DMS153 treated with DMSO at 0.1 percent for 48 hours (cell line): ENCODE data around the gene ANGEL1.

ENCODE experiments used
- DNase-seq: peaks from one replicate; lab custom pipeline; 2025; ENCODE audit not compliant: unreplicated experiment; lab: John Stamatoyannopoulos, UW

ANGEL1 gene, protein sequence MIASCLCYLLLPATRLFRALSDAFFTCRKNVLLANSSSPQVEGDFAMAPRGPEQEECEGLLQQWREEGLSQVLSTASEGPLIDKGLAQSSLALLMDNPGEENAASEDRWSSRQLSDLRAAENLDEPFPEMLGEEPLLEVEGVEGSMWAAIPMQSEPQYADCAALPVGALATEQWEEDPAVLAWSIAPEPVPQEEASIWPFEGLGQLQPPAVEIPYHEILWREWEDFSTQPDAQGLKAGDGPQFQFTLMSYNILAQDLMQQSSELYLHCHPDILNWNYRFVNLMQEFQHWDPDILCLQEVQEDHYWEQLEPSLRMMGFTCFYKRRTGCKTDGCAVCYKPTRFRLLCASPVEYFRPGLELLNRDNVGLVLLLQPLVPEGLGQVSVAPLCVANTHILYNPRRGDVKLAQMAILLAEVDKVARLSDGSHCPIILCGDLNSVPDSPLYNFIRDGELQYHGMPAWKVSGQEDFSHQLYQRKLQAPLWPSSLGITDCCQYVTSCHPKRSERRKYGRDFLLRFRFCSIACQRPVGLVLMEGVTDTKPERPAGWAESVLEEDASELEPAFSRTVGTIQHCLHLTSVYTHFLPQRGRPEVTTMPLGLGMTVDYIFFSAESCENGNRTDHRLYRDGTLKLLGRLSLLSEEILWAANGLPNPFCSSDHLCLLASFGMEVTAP

DNA sequence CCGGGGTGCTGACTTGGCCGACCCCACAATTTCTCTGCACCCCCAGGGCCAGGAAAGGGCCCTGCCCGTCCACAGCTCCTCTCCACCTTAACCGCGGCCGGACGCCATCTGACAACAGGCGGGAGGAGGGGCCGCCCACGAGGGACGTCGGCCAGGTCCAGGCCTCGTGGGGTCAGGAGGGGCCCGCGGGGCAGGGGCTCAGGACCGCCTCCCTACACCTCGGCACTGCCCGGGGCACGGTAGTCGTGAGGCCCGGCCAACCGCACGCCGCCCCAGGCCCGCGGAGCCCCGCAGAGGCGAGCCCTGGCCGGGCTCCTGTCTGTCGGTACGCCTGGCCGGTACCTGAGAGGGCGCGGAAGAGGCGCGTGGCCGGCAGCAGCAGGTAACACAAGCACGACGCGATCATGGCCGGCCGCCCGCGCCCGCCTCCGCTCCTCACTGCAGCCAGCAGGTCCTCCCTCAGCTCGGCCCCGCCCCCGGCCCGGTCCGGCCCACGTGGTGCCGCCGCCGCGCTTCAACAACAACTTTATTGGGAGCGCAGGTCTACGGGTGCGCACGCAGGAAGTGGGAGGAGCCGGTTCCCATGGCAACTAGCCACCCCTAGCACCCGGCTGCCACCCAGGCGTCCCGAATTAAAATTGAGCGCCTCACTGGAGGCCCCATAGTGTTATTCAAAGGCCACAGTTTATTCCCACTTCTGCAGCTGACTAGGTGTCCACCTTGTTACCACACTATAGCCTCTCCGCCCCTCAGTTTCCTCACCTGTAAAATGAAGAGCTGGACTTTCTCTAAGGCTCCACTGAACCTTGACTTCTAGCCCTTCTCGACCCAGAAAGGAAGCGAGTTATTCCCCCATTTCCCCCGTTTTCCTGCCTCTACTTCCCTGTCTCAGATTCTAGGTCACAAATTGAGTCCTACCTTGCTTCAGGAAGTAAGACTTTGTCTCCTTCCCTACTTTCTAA is at the start of gene ANGEL1:
ANGEL1 (minus strand) TSS at position 461 of the 962 bp plus-strand sequence; CDS start at position 406, 55 bp downstream.
- peak; percentile 89 for DNase-seq

DNA sequence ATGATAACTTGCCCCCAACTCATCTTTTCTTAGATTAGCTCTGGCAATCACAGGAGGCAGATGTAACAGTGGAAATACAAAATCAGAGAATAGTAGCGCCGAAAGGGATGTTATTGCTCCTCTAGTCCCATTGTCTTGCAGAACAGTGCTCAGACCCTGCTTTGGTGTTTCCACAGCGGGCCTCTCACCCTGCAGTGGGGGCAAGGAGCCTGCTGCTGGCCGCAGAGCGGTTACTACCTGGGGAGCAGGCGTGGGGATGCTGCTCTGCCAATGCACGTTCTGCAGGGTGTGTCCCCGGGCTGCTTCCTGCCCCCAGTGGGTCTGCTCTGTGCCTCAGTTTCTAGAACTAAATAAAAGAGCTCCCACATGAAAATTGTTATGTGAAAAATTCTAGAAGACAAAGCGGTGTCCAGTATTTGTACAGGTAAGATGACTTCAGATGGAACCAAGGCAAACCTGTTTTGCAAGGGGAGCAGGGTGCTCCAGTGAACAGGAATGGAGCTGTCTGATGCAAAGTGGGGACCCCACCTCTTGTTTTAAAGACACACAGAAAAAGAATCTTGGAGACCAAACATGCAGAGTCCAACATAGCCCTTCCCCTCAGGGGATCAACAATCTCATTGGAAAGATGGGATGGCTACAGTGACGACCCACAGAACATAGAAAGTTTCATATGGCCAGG is 49.0 kb upstream of the ANGEL1 start:
- no peak for DNase-seq

DNA sequence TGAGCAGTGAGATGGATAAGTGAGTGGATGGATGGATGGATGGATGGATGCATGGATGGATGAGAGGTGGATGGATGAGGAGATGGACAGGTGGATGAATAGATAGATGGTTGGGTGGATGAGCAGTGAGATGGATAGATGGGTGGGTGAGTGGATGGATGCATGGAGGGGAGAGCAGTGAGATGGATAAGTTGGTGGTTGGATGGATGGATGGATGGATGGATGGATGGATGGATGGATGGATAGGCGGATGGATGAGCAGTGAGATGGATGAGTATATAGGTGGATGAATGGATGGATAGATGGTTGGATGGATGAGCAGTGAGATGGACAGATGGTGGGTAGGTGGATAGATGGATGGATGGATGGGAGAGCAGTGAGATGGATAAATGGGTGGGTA is 44.1 kb upstream of the ANGEL1 start:
- DNase-seq: no peak

DNA sequence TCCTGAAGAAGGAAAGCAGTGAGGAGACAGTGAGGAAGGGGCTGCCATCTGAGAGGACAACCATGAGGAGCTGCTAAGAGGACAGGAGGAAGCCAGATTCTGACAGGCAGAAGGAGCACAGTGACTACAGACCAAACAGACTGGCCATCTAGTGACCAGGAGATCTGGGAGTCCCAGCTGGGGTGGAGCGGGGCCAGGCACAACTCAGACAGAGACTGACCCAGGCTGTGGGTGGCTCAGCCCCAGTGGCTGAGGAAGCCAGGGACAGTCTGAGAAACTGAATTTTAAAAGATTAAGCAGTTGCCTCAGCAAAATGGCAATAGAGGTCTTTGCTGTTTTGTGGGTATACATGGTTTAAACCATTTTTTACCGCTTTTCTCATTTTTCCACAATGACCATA is 42.4 kb upstream of the ANGEL1 start:
- DNase-seq: no peak

DNA sequence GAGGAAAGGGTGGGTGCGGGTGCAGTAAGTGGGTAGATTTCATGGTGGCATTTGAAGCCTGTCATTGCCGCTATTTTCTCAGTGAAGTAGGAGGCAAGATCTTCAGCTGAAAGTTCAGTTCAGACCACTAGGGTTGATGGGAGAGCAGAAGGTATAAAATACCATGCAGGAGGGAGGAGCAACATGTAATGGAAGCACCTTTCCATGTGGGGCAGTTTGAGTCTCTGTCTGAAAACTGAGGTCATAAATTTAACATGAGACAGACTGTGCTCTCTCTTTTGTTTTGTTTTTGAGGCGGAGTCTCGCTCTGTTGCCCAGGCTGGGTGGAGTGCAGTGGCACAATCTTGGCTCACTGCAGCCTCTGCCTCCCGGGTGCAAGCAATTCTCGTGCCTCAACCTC is 36.2 kb upstream of the ANGEL1 start:
- no peak for DNase-seq

DNA sequence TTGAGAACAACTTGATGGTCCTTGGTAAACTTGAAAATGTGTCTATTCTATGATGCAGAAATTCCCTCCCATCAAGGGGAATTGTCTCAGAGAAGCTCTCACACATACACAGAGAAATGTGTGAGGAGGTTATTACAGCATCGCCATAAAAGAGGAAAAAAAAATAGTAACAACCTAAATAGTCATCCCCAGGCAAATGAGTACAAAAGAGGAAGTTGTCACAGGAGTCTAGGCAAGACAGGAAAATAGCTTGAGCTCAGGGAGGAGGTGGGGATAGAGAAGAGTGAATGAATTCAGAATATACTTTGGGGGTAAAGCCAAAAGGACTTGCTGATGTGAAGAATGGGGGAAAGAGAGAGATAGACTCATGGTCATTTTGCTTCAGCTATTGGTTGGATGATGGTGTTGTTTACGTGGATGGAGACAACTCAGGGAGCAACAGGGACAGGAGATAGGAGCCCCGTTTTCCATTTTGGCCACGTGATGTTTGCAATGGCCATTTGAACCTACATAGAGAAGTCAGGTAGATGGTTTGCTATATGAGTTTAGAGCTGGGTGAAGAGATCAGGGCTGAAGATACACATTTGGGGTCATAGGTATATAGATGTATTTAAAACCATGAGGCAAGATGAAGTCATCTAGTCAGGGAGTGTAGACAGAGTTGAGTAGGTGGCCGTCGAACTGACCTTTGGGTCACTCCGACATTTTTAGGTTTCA is 33.8 kb upstream of the ANGEL1 start:
- no peak for DNase-seq

DNA sequence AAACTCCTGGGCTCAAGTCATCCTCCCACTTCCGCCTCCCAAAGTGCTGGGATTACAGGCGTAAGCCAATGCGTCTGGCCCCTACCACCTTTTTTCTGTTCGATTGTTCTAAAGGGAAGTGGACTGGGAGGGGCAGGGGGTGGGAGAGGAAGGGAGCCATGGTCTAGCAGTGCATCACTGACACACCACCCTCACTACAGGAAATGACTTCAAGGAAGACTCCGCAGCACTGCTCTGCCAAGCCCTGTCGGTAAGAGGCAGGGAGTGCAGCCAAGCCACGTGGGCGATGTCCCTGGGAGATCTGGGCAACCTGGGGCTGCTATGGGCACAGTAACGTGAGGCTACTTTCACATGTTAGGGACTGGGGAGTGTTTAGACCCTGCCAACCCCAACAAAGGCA is 31.5 kb upstream of the ANGEL1 start:
- DNase-seq: no peak

DNA sequence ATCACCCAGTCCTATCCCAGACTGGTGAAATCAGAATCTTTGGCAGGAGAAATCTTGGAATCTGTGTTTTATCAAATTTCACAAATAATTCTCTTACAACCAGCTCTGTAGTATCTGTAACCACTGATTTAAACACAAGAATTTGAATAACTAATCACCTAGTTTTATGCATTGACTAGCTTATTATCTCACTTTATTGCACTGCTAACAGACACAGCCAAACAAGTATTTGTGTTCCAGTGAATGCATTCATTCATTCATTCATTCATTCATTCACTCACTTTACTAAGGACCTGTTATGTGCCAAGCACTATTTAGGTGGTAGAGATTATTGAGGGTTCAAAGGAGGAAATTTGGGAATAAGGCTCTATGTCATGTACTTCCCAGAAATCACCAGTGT is 29.7 kb upstream of the ANGEL1 start:
- no peak for DNase-seq

DNA sequence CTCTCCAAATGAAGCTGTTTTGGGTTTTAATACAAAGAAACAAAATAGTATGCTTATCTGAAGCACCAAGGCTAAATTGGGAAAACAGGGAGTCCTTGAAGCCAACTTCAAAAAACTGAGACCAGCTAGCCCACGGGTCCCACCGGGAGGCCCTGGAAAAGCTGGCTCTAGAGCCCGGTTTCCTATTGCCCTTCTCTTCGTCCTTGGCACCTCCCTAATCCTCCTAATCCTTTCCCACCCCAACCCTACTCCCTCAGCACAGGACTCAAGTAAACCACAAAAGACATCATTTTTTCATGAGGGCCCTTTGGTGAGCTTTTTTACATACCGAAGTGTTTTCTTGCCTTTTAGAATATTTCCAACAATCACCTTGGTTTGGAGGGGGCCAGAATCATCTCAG is 24.8 kb upstream of the ANGEL1 start:
- no peak for DNase-seq

DNA sequence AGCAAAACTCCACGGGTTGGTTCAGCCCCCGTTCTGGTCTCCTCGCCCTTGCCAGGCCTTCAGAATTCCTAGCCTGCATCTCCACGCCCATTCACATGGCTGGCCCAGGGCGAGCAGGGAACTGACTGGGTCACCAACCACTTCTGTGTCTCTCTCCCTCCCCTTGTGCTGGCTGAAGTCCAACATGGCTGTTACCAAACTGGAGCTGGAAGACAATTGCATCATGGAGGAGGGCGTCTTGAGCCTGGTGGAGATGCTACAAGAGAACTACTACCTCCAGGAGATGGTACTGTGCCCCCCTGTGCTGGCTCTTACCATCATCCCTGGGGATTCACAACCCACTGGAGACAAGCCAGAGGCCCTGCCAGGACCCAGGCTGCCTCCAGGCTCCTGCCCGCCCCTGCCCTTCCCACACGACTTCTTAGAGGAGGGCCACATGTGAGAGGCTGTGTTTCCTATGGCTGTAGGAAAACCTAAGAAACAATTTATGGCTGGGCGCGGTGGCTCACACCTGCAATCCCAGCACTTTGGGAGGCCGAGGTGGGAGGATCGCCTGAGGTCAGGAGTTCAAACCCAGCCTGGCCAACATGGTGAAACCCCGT is 23.4 kb upstream of the ANGEL1 start:
- DNase-seq: no peak

DNA sequence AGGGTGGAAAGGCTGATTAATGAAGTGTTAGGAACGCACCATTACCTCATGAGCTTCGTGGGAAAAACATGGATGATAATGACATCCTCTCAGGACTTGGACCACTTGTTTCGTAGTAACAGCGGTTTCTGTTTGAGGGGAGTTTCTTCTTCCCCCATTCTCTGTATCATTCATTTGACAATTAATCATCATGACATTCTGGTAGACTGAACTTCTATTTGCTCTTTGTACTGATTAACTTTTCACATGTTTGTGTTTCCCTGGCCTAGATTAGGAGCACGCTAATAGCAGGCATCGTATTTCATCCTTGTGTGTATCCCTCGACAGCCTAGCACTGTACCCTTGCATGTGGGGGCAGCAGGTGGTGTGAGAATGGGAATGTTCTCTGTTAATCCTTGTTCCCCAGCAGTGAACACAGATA is 21.6 kb upstream of the ANGEL1 start:
- DNase-seq: no peak

DNA sequence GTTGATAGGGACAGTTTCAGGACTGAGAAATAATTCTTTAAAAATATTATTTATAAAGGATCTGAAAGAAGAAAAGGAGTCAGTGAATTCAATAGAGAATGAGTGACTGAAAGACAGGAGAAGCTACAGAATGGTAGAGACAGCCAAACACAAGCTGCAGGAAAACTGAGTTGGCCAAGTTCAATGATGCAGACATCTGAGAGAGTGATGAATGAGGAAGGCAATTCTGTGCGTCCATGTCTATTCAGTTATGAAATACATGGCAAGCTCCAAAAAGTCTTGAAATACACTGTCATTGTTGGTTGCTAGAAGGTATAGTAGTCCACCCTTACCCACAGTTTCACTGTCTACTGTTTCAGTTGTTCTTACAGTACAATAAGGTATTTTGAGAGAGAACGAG is 20.3 kb upstream of the ANGEL1 start:
- DNase-seq: no peak

DNA sequence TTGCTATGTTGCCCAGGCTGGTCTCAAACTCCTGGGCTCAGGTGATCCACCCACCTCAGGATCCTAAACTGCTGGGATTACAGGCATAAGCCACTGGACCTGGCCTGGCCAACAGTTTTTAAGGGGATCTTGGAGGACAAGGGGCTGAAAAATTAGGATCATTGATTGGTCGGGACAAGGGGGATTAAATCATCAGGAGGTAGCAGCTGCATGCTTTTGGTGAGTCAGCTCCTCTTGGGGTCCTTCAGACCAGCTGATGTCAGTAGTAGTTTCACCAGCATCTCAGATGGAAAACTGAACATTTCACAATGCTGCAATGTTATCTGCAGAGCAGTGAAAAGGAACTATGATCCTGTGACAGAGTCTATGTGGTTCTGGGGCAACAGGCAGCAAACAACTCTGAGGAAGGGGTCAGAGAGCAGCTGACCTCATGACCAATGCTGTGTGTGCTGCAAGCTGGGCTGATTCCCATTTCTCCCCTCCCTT is 19.9 kb upstream of the ANGEL1 start:
- DNase-seq: no peak

DNA sequence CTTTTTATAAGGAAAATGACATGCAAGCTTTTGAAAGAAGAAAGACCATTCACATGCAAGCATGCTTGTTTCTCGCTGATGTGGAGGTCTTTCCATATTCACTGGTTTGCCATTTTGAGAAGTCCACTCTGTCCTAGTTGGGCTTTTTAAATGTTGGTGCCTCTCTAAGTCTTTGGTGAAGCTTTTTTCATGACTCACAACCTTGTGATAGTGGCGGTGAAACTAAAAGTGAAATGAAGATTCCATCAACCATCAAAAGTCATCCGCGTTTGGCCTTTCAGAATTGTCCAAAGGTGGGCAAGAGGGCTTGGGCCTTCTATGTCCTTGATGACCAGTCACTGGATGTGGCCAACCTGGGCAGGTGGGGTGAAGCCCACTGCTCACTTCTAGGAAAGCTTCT is 17.9 kb upstream of the ANGEL1 start:
- no peak for DNase-seq

DNA sequence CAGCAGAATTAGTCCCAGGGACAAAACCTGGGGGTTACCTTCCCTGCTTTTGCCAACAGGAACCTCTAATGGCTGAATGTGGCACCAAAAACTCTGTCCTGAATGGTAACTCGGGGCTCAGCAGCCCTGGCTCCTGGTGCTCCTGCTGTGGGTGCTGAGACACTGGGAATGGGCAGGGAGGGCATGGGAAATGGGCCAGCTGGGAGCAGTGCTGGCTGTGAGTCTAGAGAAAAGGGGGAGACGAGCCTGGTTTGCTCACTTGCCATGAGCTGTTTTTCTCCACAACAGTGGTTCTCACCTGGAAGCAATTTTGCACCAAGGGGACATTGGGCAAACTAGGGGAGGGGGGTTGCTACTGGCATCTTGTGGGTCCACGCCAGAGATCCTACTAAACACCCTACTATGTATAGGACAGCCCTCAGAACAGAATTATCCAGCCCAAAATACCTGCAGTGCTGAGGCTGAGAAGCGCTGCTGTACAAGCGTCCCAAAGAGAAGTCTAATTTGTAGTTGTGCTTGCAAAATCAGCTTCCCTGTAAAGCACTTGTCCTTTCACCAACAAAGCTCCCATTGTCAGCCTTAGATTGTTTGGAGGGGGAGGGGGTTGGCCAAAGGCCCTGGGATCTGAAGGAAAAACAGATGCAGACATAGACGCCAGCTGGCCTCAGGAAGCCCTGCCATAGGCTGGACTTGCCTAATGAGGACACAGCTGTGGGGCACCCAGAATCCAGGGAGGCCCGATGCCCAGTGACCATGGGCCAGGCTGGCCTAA is 17.2 kb upstream of the ANGEL1 start:
- DNase-seq: no peak

DNA sequence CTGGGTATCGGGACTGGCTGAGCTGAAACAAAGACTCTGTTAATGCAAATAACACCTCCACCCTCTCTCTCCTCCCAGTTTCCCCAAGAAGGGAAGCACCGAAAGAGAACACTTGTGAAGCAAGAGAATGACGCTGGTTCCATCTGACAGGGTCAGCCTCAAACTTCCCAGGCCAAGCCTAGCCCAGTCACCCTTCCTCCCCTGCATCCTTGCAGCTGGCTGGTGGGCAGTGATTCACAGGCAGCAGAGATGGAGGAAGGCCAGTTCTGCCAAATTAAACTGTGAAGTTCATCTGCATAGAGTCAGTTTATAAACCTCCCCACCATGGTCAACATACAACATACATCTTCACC is 16.3 kb upstream of the ANGEL1 start:
- DNase-seq: no peak

DNA sequence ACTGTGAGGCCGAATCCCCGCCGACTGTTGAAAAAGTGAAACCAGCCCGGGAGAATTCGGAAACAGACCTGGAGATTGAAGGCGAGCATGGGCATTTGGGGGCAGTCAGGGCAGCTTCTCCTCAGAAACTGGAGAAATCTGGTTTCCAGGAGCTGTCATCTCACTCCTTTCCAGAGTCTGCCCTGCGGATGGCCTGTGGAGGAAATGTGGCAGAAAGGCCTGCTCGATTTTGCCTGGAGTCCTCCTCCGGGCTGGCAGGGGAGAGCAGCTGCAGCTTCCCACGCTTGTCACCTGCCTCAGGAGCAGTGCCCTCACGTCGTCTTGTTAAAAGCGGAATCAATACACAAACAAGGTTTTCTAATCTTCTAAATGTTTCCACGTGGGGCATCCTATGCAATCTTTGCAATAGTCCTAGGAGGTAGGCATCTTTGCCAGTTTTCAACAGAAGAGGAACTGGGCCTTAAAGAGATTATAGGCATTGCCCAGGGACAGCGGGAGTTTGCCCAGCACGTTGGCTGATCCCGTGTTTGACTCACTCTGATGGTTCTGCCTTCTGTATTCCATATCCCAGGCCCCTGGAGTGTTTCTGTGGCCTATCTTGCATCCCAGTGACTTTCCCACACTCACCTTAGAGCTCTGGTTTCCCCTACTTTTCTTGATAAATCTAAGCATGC is 15.8 kb upstream of the ANGEL1 start:
- no peak for DNase-seq

DNA sequence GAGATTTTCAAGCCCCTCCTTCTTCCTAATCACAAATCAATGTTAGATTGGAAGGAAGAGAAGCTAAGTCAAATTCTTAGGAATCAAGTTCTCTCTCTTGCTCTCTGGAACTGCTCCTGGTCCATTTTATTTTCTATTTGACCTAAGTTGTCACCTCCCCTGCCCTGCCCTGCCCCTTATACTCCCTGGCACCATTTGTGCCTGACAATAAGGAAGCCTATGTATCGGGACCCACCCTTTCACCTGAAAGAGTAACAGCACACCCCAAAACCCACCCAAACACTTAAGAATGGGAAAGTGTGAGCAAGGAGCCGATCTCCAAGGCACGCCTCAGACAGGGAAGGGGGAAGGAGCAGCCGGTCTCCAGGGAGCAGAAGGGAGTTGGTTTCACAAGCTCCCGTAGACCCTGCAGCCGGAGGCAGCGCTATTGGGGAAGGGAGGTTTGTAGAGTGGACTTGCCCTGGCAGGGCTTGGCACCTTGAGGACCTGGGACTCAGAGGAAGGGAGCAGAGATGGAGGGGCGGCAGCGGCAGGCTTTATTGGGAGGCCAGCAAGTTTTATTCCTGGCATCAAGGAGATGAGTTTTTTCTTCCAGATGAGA is 15.1 kb upstream of the ANGEL1 start:
- no peak for DNase-seq
